ENCODE results near the gene ZBTB7C.
"Not testable (repeated sequence)": the region's sequence is repeated elsewhere in the genome, so short reads cannot be mapped to it uniquely, and the experiment has no call there.

ZBTB7C gene

DNA sequence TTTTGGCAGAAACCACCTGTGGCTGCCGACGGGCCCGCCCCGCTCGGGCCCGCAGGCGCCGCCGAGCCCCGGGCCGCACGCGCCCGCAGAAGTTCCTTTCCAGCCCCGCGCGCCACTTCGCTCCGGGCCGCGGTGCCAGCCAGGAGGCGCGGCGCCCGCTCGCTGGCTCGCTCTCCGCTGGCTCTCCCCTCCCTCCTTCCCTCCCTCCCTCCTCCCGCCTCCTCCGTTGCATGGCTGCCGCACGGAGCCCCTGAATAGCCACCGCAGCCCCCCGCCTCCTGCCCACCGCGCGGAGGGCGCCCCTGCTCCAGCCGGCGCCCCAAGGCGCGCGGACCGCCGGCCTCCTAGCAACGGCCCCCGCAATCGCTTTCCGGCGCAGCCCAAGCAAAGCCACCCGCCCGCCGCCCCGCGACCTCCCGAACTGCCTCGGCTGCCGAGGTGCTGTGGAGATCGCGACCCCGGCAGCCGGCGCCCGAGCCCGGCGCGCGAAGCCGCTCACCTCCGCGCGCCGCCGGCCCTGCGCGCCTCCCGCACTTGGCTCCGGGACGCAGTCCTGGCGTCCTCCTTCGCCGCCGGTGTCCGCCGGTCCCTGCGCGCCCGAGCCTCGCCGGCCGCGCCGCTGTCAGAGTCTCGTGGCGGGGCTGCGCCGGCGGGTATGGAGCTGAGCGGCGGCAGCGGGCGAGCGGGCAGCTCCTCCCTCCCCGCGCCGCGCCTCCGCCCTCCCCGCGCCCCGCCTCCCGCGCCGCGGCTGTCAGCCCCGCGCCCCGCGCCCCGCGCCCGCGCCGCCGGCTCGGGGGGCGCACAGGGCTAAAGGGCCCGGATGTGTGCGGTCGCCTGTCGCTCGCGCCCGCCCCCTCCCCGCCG, at the start of gene ZBTB7C:
ZBTB7C (minus strand) TSS at position 657 of the 864 bp plus-strand sequence.
- no peaks in the 10 kb centered on the region for H3K9me3 Mint-ChIP-seq (ENCODE audit: low read depth)
- peaks cover 56% of the 10 kb centered on the region for H3K27me3 Mint-ChIP-seq
- H3K27ac Mint-ChIP-seq, result no peak within 1 kb of the TSS
- no peaks in the 10 kb centered on the region for H3K36me3 Mint-ChIP-seq
- peak within 1 kb of the TSS; percentile 85 for H3K4me3 Mint-ChIP-seq
- peaks cover 13% of the 10 kb centered on the region for H3K4me1 Mint-ChIP-seq (ENCODE audit: low read depth)

- H3K27me3 Mint-ChIP-seq, result peaks cover 29% of the 10 kb centered on the region
- no peak overlapping the region for H3K27ac Mint-ChIP-seq
- H3K9me3 Mint-ChIP-seq (ENCODE audit: low read depth), result no peaks in the 10 kb centered on the region
- H3K36me3 Mint-ChIP-seq, result no peaks in the 10 kb centered on the region
- no peak overlapping the region for H3K4me3 Mint-ChIP-seq
- H3K4me1 Mint-ChIP-seq (ENCODE audit: low read depth), result peaks cover 37% of the 10 kb centered on the region
These were observed 47.7 kb upstream of the ZBTB7C start for GRCh38 chr18:48456838-48457237.

DNA sequence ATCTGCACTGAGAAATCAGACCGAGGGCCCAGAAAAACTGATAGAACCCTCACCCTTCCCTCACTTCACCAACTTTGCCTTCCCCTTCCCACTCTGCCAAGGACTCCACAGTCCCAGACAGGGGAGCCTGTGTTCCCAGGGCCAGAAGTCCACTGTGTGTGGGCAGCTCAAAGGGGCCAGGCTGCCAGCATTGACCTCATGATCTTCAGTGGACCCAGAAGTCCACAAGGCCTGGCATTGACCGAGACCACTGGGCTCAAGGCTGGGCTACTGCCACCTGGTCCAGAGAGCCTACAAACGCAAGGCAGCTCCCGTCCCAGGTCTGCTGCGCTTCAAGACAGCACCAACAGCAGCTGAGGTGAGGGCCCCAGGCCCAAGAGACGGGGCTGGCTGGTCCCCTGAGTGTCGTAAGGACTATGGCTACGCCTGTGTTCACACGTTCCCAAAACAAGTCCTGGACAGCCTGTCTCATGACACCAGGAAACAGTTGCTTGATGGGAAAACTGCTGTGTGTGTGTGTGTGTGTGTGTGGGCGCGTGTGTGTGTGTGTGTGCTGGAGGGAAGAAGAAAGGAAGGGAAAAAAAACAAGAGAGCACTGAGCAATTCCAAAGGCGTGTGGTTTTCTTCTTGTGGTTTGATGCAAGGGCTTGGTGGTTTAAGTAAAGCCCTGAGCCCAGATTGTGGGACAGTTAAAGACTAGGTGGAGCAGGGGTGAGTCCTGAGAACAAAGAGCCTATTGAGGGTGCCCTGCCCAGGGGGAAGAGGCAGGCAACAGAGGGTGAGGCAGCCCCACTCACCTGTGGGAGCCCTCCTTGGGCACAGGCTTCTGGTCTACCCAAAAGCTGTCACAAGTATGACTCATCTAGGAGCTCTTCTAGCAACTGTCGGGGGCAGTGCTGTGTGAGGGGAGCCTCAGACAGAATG, 46.6 kb upstream of the ZBTB7C start:
- H3K36me3 Mint-ChIP-seq, result no peaks in the 10 kb centered on the region
- peaks cover 37% of the 10 kb centered on the region for H3K4me1 Mint-ChIP-seq (ENCODE audit: low read depth)
- no peaks in the 10 kb centered on the region for H3K9me3 Mint-ChIP-seq (ENCODE audit: low read depth)
- H3K27ac Mint-ChIP-seq, result peak overlapping the region; percentile 50
- H3K27me3 Mint-ChIP-seq, result peaks cover 31% of the 10 kb centered on the region
- H3K4me3 Mint-ChIP-seq, result peak overlapping the region; percentile 32

GRCh38 chr18:48454261-48454757, 45.1 kb upstream of the ZBTB7C start:
- H3K9me3 Mint-ChIP-seq (ENCODE audit: low read depth), result no peaks in the 10 kb centered on the region
- H3K4me1 Mint-ChIP-seq (ENCODE audit: low read depth), result peaks cover 37% of the 10 kb centered on the region
- H3K27me3 Mint-ChIP-seq, result peaks cover 27% of the 10 kb centered on the region
- no peak overlapping the region for H3K27ac Mint-ChIP-seq
- H3K4me3 Mint-ChIP-seq, result no peak overlapping the region
- no peaks in the 10 kb centered on the region for H3K36me3 Mint-ChIP-seq

GRCh38 chr18:48453330-48454066, 44.3 kb upstream of the ZBTB7C start:
- H3K27ac Mint-ChIP-seq, result peak overlapping the region; percentile 16
- H3K27me3 Mint-ChIP-seq, result peaks cover 25% of the 10 kb centered on the region
- H3K9me3 Mint-ChIP-seq (ENCODE audit: low read depth), result no peaks in the 10 kb centered on the region
- peaks cover 37% of the 10 kb centered on the region for H3K4me1 Mint-ChIP-seq (ENCODE audit: low read depth)
- H3K36me3 Mint-ChIP-seq, result no peaks in the 10 kb centered on the region
- no peak overlapping the region for H3K4me3 Mint-ChIP-seq

DNA sequence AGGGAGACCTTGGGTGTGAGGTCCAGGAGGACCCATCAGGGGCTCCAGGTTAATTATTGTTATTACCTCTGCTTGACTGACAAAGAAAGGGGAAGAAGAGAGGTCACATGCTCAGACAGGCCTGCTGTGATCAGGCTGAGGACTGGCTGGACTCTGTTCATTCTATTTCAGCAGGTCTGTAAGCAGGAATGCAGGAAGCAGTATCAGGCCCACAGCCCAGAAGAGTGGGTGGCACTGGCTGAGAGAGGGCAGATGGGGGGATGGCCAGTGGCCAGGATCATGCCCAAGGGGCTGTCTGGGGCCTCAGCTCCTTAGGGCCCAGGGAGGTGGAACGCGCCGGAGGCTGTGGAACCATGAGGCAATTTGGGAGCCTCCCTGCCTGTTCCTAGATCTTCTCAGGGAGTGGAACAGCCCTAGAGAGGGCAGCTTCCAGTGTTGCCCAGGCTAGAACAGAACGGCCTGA, 43.7 kb upstream of the ZBTB7C start:
- Mint-ChIP-seq H3K4me3 (no peak overlapping the region), H3K4me1 (ENCODE audit: low read depth) (peaks cover 36% of the 10 kb centered on the region), H3K27me3 (peaks cover 27% of the 10 kb centered on the region), H3K9me3 (ENCODE audit: low read depth) (no peaks in the 10 kb centered on the region), H3K36me3 (no peaks in the 10 kb centered on the region), H3K27ac (no peak overlapping the region)

DNA sequence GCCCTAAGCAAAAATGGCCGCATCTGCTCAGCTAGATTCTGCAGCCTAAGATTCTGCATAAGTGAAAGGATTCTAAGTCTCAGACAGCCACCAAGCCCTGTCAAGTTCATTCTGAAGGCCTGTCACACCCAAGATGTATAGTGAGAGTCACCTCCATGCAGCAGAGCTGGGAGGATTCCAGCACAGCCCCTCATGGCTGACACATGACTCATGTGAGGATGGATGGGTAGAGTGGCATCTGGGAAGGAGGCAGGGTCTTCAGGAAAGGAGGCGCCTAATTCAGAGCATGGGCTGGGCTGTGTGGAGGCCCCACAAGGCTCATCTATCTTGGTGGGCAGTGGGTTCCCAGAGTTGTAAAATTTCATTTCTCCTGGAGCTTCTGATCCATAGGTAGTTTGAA, 41.5 kb upstream of the ZBTB7C start:
- Mint-ChIP-seq H3K4me3 (no peak overlapping the region), H3K9me3 (ENCODE audit: low read depth) (no peaks in the 10 kb centered on the region), H3K36me3 (no peaks in the 10 kb centered on the region), H3K27me3 (peaks cover 27% of the 10 kb centered on the region), H3K4me1 (ENCODE audit: low read depth) (peaks cover 20% of the 10 kb centered on the region), H3K27ac (no peak overlapping the region)

GRCh38 chr18:48446582-48447225, 37.5 kb upstream of the ZBTB7C start:
- Mint-ChIP-seq H3K27ac (no peak overlapping the region), H3K36me3 (no peaks in the 10 kb centered on the region), H3K27me3 (peaks cover 26% of the 10 kb centered on the region)

DNA sequence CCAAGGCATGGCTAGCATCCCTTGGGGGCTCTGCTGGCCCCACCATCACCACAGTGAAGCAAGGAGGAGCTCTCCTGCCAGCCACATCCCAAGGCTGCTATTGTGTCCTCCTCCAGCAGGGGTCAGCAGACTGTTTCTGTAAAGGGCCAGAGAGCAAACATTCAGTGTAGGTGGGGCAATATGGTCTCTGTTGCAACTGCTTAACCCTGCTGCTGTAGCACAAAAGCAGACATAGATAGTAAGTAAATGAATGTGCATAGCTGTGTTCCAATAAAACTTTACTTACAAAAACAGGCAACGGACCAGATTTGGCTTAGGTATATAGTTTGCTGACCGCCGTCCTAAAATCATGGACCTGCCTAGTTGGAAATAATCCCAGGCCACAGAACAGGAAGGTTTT, 36.4 kb upstream of the ZBTB7C start:
- Mint-ChIP-seq H3K4me3 (no peak overlapping the region), H3K9me3 (ENCODE audit: low read depth) (no peaks in the 10 kb centered on the region), H3K36me3 (no peaks in the 10 kb centered on the region), H3K4me1 (ENCODE audit: low read depth) (peaks cover 5% of the 10 kb centered on the region), H3K27ac (no peak overlapping the region), H3K27me3 (peaks cover 24% of the 10 kb centered on the region)

More at GRCh38 chr18:48446582-48447225, 37.5 kb upstream of the ZBTB7C start:
- Mint-ChIP-seq H3K4me1 (ENCODE audit: low read depth) (peaks cover 5% of the 10 kb centered on the region), H3K9me3 (ENCODE audit: low read depth) (no peaks in the 10 kb centered on the region), H3K4me3 (no peak overlapping the region)

DNA sequence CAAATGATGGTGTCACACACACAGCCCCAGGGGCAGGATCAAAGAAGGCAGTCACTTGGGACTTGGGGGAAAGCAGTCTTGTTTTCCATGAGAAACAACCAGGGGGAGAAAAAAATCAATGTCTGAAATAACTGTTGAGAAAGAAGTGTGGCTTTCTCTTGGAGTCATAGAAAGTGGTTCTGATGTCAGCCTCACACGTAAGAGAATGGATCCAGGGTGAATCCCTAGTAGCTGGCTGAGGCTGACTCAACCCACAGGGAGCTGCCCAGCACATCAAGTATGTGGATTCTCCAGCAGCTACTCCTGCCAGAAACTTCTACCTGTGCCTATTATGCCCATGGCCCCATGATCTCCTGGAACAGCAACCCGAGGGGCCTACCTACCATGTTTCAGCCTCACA, 33.6 kb upstream of the ZBTB7C start:
- Mint-ChIP-seq H3K36me3 (no peaks in the 10 kb centered on the region), H3K4me3 (no peak overlapping the region), H3K27me3 (peaks cover 25% of the 10 kb centered on the region), H3K4me1 (ENCODE audit: low read depth) (peaks cover 5% of the 10 kb centered on the region), H3K9me3 (ENCODE audit: low read depth) (no peaks in the 10 kb centered on the region), H3K27ac (no peak overlapping the region)

DNA sequence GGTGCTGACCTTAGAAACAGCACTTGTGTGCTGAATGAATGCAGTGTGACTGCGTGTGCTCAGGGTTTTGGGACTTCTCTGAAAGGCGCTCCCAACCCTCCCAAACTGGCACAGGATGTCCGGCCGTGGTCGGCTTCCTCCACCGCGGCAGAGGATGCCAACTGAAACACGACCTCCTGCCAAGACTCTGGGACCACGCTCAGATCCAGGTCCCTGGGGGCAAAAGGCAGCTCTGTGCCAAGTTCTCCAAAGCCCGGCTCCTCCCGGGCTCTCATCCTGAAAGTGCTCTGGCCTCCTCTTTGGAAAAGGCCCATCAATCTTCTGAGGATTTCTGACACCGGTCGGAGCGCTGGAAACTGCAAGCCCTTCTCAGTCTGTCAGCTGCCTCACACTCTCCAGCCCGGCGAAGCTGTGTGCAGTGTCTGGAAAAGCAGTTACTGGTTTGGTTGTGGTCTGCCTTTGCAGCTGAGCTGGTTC, 32.3 kb upstream of the ZBTB7C start:
- Mint-ChIP-seq H3K4me1 (ENCODE audit: low read depth) (peaks cover 2% of the 10 kb centered on the region), H3K27ac (no peak overlapping the region), H3K9me3 (ENCODE audit: low read depth) (no peaks in the 10 kb centered on the region), H3K4me3 (no peak overlapping the region), H3K36me3 (no peaks in the 10 kb centered on the region), H3K27me3 (peaks cover 25% of the 10 kb centered on the region)

GRCh38 chr18:48440924-48441323, 31.7 kb upstream of the ZBTB7C start:
- Mint-ChIP-seq H3K9me3 (ENCODE audit: low read depth) (no peaks in the 10 kb centered on the region), H3K36me3 (no peaks in the 10 kb centered on the region), H3K27me3 (peaks cover 25% of the 10 kb centered on the region), H3K27ac (no peak overlapping the region), H3K4me1 (ENCODE audit: low read depth) (peaks cover 2% of the 10 kb centered on the region), H3K4me3 (no peak overlapping the region)

DNA sequence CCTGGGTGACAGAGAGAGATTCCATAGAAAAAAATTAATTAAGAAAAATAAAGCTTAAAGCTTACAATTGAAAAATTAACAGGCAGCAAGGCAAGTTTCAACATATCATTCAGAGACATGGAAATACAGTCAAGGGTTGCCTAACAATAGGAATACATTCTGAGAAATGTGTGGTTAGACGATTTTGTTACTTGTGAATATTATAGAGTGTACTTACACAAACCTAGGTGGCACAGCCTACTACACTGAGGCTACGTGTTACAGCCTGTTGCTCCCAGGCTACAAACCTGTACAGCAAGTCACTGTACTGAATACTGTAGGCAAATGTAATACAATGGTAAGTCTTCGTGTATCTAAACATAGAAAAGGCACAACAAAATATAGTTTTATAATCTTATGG, 27.7 kb upstream of the ZBTB7C start:
- Mint-ChIP-seq H3K9me3 (ENCODE audit: low read depth) (no peaks in the 10 kb centered on the region), H3K4me3 (no peak overlapping the region), H3K36me3 (no peaks in the 10 kb centered on the region), H3K27me3 (peaks cover 15% of the 10 kb centered on the region), H3K27ac (no peak overlapping the region), H3K4me1 (ENCODE audit: low read depth) (no peaks in the 10 kb centered on the region)

DNA sequence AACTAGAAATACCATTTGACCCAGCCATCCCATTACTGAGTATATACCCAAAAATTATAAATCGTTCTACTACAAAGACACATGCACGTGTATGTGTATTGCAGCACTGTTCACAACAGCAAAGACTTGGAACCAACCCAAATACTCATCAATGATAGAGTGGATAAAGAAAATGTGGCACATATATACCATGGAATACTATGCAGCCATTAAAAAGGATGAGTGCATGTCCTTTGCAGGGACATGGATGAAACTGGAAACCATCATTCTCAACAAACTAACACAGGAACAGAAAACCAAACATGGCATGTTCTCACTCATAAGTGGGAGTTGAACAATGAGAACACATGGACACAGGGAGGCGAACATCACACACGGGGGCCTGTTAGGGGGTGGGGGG, 25.2 kb upstream of the ZBTB7C start:
- not testable (repeated sequence) for H3K4me3 Mint-ChIP-seq; H3K9me3 Mint-ChIP-seq (ENCODE audit: low read depth); H3K36me3 Mint-ChIP-seq; H3K4me1 Mint-ChIP-seq (ENCODE audit: low read depth); H3K27ac Mint-ChIP-seq
- H3K27me3 Mint-ChIP-seq, result peaks cover 10% of the 10 kb centered on the region

Data from activated naive CD8-positive, alpha-beta T cell (primary cell).